GM12874 (cell line): Measurements from ENCODE around the gene BMP7.

Experiments
- CTCF ChIP-seq: IDR thresholded peaks from 2 replicates; pipeline ENCODE4 v1.5.1; 2011; ENCODE audit warnings: low read depth, mild to moderate bottlenecking, control low read depth, low read length, moderate library complexity; ENCODE audit not compliant: insufficient read depth

BMP7 gene

GRCh38 chr20:57293995-57294394, 27.6 kb upstream of the BMP7 start:
- no peak for TF ChIP-seq CTCF

GRCh38 chr20:57292611-57293010, 26.2 kb upstream of the BMP7 start:
- no peak for TF ChIP-seq CTCF

DNA sequence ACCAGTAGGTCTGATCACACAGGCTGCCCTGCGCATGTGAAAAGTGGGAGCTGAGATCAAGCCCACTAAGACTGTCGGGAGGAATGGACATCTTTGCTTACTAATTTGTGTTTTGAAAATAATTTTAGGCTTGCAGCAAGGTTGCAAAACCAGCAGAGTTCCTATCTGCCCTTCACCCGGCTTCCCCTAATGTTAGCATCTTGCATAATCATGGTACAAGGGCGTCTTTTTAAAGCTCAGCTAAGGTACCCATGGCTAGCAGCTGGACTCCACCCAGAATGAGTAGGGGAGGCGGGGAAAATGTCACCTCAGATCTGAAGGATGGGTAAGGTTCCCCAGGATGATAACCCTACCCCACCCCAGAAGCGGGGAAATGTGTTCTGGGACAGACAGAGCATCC, 25.3 kb upstream of the BMP7 start:
- no peak for TF ChIP-seq CTCF

DNA sequence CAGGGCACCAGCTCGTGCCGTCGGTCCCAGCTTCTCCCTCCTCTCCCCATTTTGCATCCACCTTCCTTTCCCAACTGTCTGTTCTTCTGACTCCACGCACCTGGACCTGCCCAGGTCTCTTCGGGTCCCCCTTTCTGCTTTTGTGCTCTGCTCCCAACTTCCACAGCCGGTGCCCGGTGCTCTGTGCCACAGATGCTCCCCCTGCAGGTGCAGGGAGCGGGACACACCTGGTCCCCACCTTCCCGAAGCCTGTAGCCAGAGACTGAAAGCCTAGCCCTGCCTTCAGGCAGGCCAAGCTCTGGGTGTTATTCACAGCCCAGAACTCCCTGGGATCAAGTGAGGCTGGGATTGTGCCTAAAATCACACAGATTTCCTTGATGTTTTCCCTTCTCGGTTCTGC, 24.6 kb upstream of the BMP7 start:
- TF ChIP-seq CTCF, result no peak

GRCh38 chr20:57290178-57290484, 23.7 kb upstream of the BMP7 start:
- TF ChIP-seq CTCF, result no peak

- TF ChIP-seq CTCF, result no peak
These were observed 23.1 kb upstream of the BMP7 start for GRCh38 chr20:57289391-57290177.

- TF ChIP-seq CTCF, result no peak
These were observed 22.3 kb upstream of the BMP7 start for GRCh38 chr20:57288651-57289277.

GRCh38 chr20:57287901-57288300, 21.5 kb upstream of the BMP7 start:
- no peak for TF ChIP-seq CTCF
